GM12878 (cell line): ENCODE measurements around the gene ASB10. TPM values are rescaled to one million over a fixed set of nuclear protein-coding genes. Genes with fewer than 3 reads are reported as not detected.

ENCODE experiments used
- ATAC-seq: fragments of 200-7000 bp; cut with Tn5 transposase; 3 replicates; pipeline ENCODE4 v1.9.1; 2020; ENCODE audit warnings: mild to moderate bottlenecking, moderate library complexity
- BruUV-seq: library from RNA; stranded (reverse); fragments of 400-500 nt; replicated peaks from 2 replicates; lab custom pipeline; 2021; lab: Mats Ljungman, UMichigan
- CTCF ChIA-PET: fragments of 300-600 bp; sonication (Branson Sonifier 250); formaldehyde crosslinking; extraction: SDS; loops from one replicate; lab custom pipeline; 2021; ENCODE audit warnings: inconsistent platforms; lab: Yijun Ruan, JAX
- POLR2A ChIA-PET: fragments of 350-600 bp; formaldehyde crosslinking; extraction: SDS; loops from one replicate; lab custom pipeline; 2021; ENCODE audit warnings: inconsistent platforms; lab: Charles Lee
- RAD21 ChIA-PET: fragments of 300-600 bp; sonication (Branson Sonifier 250); formaldehyde crosslinking; loops from one replicate; lab custom pipeline; 2023; ENCODE audit warnings: antibody characterized with exemption; ENCODE audit not compliant: unreplicated experiment; lab: Charles Lee
- SMC1A ChIA-PET: fragments of 300-600 bp; sonication (Branson Sonifier 250); formaldehyde crosslinking; loops from one replicate; lab custom pipeline; 2023; ENCODE audit not compliant: unreplicated experiment, uncharacterized antibody; lab: Charles Lee
- DNase-seq: peaks from one replicate; pipeline ENCODE4 v3.0.0-alpha.2; 2011; ENCODE audit warnings: low read depth, low spot score
- FAIRE-seq: peaks from 3 replicates; lab custom pipeline; 2011; peaks lifted over from hg19 to GRCh38; lab: Jason Lieb, UNC
- H2AFZ ChIP-seq: 2 replicates; pipeline ENCODE4 v1.6.0; 2011; ENCODE audit warnings: low read depth, low read length, control low read depth; ENCODE audit not compliant: control insufficient read depth
- H3K27ac ChIP-seq: 2 replicates; pipeline ENCODE4 v1.5.1; 2011; ENCODE audit warnings: control low read depth; ENCODE audit not compliant: control insufficient read depth, insufficient read depth
- H3K27me3 ChIP-seq, 2 experiments: replicated peaks in 1 of 2; 2 replicates each; pipeline versions ENCODE4 v1.6.0 to v1.6.1; 2011; ENCODE audit warnings: low read length in 1 of 2; ENCODE audit not compliant: control insufficient read depth in 2 of 2, insufficient read depth in 2 of 2
- H3K36me3 ChIP-seq, 2 experiments: 2 replicates each; pipeline ENCODE4 v1.5.1; 2011; ENCODE audit warnings: low read length in 1 of 2; ENCODE audit not compliant: control insufficient read depth in 2 of 2, insufficient read depth in 2 of 2
- H3K4me1 ChIP-seq: 2 replicates; pipeline ENCODE4 v1.6.1; 2011; ENCODE audit warnings: mild to moderate bottlenecking, low read length, moderate library complexity, mixed read lengths; ENCODE audit not compliant: control insufficient read depth, insufficient read depth
- H3K4me2 ChIP-seq: 2 replicates; pipeline ENCODE4 v1.6.0; 2011; ENCODE audit warnings: control low read depth; ENCODE audit not compliant: control insufficient read depth, insufficient read depth
- H3K4me3 ChIP-seq: fragments of 200-600 bp; sonication (generic); 2 replicates; pipeline ENCODE4 v1.5.1; 2016
- H3K79me2 ChIP-seq: 2 replicates; pipeline ENCODE4 v1.6.0; 2011; ENCODE audit warnings: low read length; ENCODE audit not compliant: control insufficient read depth, insufficient read depth
- H3K9ac ChIP-seq: 2 replicates; pipeline ENCODE4 v1.8.0; 2011; ENCODE audit warnings: low read length, control low read depth, mixed read lengths; ENCODE audit not compliant: control insufficient read depth, insufficient read depth
- H3K9me3 ChIP-seq: replicated peaks from 3 replicates; pipeline ENCODE4 v1.5.1; 2011; ENCODE audit warnings: mild to moderate bottlenecking, low read length; ENCODE audit not compliant: control insufficient read depth, insufficient read depth
- H4K20me1 ChIP-seq: 2 replicates; pipeline ENCODE4 v1.6.0; 2011; ENCODE audit not compliant: control insufficient read depth, insufficient read depth
- HDAC6 ChIP-seq: fragments of 200-600 bp; sonication (generic); IDR thresholded peaks from one replicate; pipeline ENCODE4 v1.8.0; 2017; ENCODE audit warnings: antibody characterized with exemption; ENCODE audit not compliant: unreplicated experiment
- MXI1 ChIP-seq: fragments of 150-350 bp; IDR thresholded peaks from 2 replicates; pipeline ENCODE4 v1.6.1; 2011; ENCODE audit warnings: low read depth, mild to moderate bottlenecking, inconsistent platforms, low read length, improper control_type of control experiment
- POLR2AphosphoS5 ChIP-seq: IDR thresholded peaks from 2 replicates; pipeline ENCODE4 v1.6.1; 2011; ENCODE audit warnings: mild to moderate bottlenecking, low read length, inconsistent platforms
- RELA ChIP-seq: fragments of 450-650 bp; IDR thresholded peaks from 2 replicates; pipeline ENCODE4 v1.8.0; 2014; ENCODE audit warnings: borderline replicate concordance; ENCODE audit not compliant: partially characterized antibody
- SIN3A ChIP-seq: IDR thresholded peaks from 2 replicates; pipeline ENCODE4 v1.6.1; 2012; ENCODE audit warnings: low read depth, low read length, improper control_type of control experiment
- SREBF2 ChIP-seq: IDR thresholded peaks from 2 replicates; pipeline ENCODE4 v1.6.1; 2012; ENCODE audit warnings: mild to moderate bottlenecking, low read length
- SUZ12 ChIP-seq: fragments of 200-600 bp; sonication (generic); IDR thresholded peaks from one replicate; pipeline ENCODE4 v1.6.1; 2018; ENCODE audit warnings: antibody characterized with exemption, mild to moderate bottlenecking; ENCODE audit not compliant: unreplicated experiment
- TARDBP ChIP-seq: IDR thresholded peaks from 2 replicates; pipeline ENCODE4 v1.6.1; 2016; ENCODE audit warnings: borderline replicate concordance
- TBL1XR1 ChIP-seq: IDR thresholded peaks from 2 replicates; pipeline ENCODE4 v1.6.1; 2012; ENCODE audit warnings: low read depth, low read length, improper control_type of control experiment
- TCF12 ChIP-seq: IDR thresholded peaks from 2 replicates; pipeline ENCODE4 v1.6.1; 2011; ENCODE audit warnings: low read depth, mild to moderate bottlenecking, low read length
- TCF3 ChIP-seq: IDR thresholded peaks from 2 replicates; pipeline ENCODE4 v1.6.1; 2012; ENCODE audit warnings: low read depth, mild to moderate bottlenecking, low read length, borderline replicate concordance; ENCODE audit not compliant: insufficient read depth
- TCF7 ChIP-seq: IDR thresholded peaks from 2 replicates; pipeline ENCODE4 v1.6.1; 2014; ENCODE audit warnings: antibody characterized with exemption, borderline replicate concordance
- ZSCAN29 ChIP-seq: fragments of 450-650 bp; IDR thresholded peaks from 2 replicates; pipeline ENCODE4 v1.6.1; 2017; ENCODE audit warnings: mild to moderate bottlenecking, moderate library complexity
- WGBS: methylation state at CpG from one replicate; pipeline ENCODE4 v1.1.6; 2016; ENCODE audit warnings: low lambda C conversion rate; ENCODE audit not compliant: insufficient replicate concordance, insufficient coverage; ENCODE audit errors: missing lambda C conversion rate; 5-methylcytosine and 5-hydroxymethylcytosine counted together
- in situ Hi-C: fragments of 300-500 bp; cut with MboI; formaldehyde crosslinking; loops from 9 replicates; pipeline ENCODE4 v1.14.3; 2018; ENCODE audit warnings: mixed read lengths
- intact Hi-C: fragments of 100-400 bp; cut with micrococcal nuclease; formaldehyde crosslinking; loops from one replicate; pipeline ENCODE4 v1.14.2; 2022; ENCODE audit not compliant: unreplicated experiment
- polyA plus RNA-seq, 11 experiments: library from polyadenylated mRNA; depleted of rRNA in 4 of 11; unstranded in 6 of 11; stranded (reverse) in 5 of 11; fragments of >200 nt; fragmentation: Nextera tagmentation in 4 of 11; fragmentation: Illumina TruSeq in 1 of 11; extraction: Ambion mirVana in 4 of 11; extraction: Trizol in 1 of 11; gene quantifications; 1 replicate in 1 of 11; 2 replicates in 10 of 11; pipeline versions ENCODE4 v1.2.1 to v1.2.3, GENCODE V29; 2011 to 2016; ENCODE audit warnings: inconsistent platforms in 2 of 11, missing spikeins in 2 of 11, low read depth in 1 of 11
- total RNA-seq, 4 experiments: library from RNA; depleted of rRNA in 3 of 4; stranded (reverse); fragments of >200 nt in 3 of 4; fragmentation: Illumina TruSeq in 1 of 4; extraction: Trizol in 1 of 4; gene quantifications; 2 replicates each; pipeline versions ENCODE4 v1.2.1 to v1.2.3, GENCODE V29; 2013 to 2021
- TF ChIP-seq, protein P1 (sequence below): fragments of 450-650 bp; IDR thresholded peaks from 2 replicates; pipeline ENCODE4 v1.6.1; 2018; ENCODE audit warnings: borderline replicate concordance, mild to moderate bottlenecking; ENCODE audit not compliant: partially characterized antibody
- TF ChIP-seq, protein P2 (sequence below): IDR thresholded peaks from 2 replicates; pipeline ENCODE4 v1.6.1; 2011; ENCODE audit warnings: low read depth, low read length, improper control_type of control experiment, borderline replicate concordance
- TF ChIP-seq, protein P3 (sequence below): fragments of 450-650 bp; conservative IDR thresholded peaks from 2 replicates; pipeline ENCODE4 v1.6.1; 2017; ENCODE audit warnings: mild to moderate bottlenecking, moderate library complexity
- TF ChIP-seq, protein P4 (sequence below): fragments of 450-650 bp; formaldehyde crosslinking; IDR thresholded peaks from 2 replicates; pipeline ENCODE4 v1.4.0; 2020; ENCODE audit warnings: mild to moderate bottlenecking, moderate library complexity

ASB10 gene
- total and polyA plus RNA-seq, 10 of the 15 experiments (the other 5 are each of a cell fraction or from before 2014, with no cell fraction given): not detected

DNA sequence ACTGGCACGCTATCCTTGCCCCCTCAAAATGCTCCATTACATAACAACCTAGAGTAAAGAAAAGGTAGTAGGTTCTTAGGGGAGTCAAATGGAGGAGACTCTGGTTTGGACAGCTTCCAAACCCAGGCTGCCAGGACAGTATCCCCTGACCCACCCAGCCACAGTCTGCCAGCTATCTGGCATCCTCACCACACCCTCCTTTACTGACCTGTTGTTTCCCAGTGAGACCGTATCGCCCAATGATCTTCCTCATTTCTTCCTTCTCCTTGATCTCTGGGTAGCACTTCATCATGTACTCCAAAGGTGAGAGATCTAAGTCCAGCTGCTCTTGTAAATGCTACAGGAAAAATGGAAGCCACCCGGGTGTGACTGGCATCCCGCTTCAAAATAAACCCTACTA lies 28.3 kb upstream of the ASB10 start:
- POLR2A ChIA-PET: no interaction called here
- no peak for DNase-seq
- Histone ChIP-seq H3K36me3 (peaks cover 24 to 25% of the 10 kb centered on the region in 2 experiments), H3K4me2 (no peak overlapping the region), H3K27ac (no peak overlapping the region), H2AFZ (no peak overlapping the region), H3K79me2 (no peaks in the 10 kb centered on the region), H3K9me3 (no peaks in the 10 kb centered on the region), H3K27me3 (no peaks in the 10 kb centered on the region), H3K4me3 (no peak overlapping the region), H3K4me1 (no peaks in the 10 kb centered on the region), H3K9ac (no peak overlapping the region), H4K20me1 (no peaks in the 10 kb centered on the region)
- in situ Hi-C loops (no loop called here), intact Hi-C loops (no loop called here)
- WGBS: 100% methylated on average over 5 of the region's 5 CpGs
- no peak for FAIRE-seq
- no peak for ATAC-seq
- CTCF ChIA-PET: interaction anchor here (0.9 kb wide), 1 partner anchor 29 kb away, joined by 4 read pairs; no protein-coding TSS in a partner anchor
- no TSS peak for BruUV-seq
- RAD21 ChIA-PET: no interaction called here
- SMC1A ChIA-PET: interaction anchor here (1.7 kb wide), 1 partner anchor 29 kb away, joined by 5 read pairs; no protein-coding TSS in a partner anchor
- TF ChIP-seq ZSCAN29 (no peak), HDAC6 (no peak), TARDBP (no peak), SUZ12 (no peak), MXI1 (no peak), TBL1XR1 (no peak), POLR2AphosphoS5 (no peak), TCF12 (no peak), TCF7 (no peak), SREBF2 (no peak), TCF3 (no peak), RELA (no peak), SIN3A (no peak)
- TF ChIP-seq, protein P1, sequence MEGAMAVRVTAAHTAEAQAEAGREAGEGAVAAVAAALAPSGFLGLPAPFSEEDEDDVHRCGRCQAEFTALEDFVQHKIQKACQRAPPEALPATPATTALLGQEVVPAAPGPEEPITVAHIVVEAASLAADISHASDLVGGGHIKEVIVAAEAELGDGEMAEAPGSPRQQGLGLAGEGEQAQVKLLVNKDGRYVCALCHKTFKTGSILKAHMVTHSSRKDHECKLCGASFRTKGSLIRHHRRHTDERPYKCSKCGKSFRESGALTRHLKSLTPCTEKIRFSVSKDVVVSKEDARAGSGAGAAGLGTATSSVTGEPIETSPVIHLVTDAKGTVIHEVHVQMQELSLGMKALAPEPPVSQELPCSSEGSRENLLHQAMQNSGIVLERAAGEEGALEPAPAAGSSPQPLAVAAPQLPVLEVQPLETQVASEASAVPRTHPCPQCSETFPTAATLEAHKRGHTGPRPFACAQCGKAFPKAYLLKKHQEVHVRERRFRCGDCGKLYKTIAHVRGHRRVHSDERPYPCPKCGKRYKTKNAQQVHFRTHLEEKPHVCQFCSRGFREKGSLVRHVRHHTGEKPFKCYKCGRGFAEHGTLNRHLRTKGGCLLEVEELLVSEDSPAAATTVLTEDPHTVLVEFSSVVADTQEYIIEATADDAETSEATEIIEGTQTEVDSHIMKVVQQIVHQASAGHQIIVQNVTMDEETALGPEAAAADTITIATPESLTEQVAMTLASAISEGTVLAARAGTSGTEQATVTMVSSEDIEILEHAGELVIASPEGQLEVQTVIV: no peak
- TF ChIP-seq, protein P2, sequence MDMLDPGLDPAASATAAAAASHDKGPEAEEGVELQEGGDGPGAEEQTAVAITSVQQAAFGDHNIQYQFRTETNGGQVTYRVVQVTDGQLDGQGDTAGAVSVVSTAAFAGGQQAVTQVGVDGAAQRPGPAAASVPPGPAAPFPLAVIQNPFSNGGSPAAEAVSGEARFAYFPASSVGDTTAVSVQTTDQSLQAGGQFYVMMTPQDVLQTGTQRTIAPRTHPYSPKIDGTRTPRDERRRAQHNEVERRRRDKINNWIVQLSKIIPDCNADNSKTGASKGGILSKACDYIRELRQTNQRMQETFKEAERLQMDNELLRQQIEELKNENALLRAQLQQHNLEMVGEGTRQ: no peak
- TF ChIP-seq, protein P3, sequence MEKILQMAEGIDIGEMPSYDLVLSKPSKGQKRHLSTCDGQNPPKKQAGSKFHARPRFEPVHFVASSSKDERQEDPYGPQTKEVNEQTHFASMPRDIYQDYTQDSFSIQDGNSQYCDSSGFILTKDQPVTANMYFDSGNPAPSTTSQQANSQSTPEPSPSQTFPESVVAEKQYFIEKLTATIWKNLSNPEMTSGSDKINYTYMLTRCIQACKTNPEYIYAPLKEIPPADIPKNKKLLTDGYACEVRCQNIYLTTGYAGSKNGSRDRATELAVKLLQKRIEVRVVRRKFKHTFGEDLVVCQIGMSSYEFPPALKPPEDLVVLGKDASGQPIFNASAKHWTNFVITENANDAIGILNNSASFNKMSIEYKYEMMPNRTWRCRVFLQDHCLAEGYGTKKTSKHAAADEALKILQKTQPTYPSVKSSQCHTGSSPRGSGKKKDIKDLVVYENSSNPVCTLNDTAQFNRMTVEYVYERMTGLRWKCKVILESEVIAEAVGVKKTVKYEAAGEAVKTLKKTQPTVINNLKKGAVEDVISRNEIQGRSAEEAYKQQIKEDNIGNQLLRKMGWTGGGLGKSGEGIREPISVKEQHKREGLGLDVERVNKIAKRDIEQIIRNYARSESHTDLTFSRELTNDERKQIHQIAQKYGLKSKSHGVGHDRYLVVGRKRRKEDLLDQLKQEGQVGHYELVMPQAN: no peak
- TF ChIP-seq, protein P4, sequence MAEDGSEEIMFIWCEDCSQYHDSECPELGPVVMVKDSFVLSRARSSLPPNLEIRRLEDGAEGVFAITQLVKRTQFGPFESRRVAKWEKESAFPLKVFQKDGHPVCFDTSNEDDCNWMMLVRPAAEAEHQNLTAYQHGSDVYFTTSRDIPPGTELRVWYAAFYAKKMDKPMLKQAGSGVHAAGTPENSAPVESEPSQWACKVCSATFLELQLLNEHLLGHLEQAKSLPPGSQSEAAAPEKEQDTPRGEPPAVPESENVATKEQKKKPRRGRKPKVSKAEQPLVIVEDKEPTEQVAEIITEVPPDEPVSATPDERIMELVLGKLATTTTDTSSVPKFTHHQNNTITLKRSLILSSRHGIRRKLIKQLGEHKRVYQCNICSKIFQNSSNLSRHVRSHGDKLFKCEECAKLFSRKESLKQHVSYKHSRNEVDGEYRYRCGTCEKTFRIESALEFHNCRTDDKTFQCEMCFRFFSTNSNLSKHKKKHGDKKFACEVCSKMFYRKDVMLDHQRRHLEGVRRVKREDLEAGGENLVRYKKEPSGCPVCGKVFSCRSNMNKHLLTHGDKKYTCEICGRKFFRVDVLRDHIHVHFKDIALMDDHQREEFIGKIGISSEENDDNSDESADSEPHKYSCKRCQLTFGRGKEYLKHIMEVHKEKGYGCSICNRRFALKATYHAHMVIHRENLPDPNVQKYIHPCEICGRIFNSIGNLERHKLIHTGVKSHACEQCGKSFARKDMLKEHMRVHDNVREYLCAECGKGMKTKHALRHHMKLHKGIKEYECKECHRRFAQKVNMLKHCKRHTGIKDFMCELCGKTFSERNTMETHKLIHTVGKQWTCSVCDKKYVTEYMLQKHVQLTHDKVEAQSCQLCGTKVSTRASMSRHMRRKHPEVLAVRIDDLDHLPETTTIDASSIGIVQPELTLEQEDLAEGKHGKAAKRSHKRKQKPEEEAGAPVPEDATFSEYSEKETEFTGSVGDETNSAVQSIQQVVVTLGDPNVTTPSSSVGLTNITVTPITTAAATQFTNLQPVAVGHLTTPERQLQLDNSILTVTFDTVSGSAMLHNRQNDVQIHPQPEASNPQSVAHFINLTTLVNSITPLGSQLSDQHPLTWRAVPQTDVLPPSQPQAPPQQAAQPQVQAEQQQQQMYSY (CRISPR knock-in tag): no peak
